Esophagus muscularis mucosa (tissue), 4 donors: ENCODE measurements around the gene NOD1. TPM values are rescaled to one million over a fixed set of nuclear protein-coding genes. Genes with fewer than 3 reads are reported as not detected.

Source experiments
- DNase-seq: peaks from one replicate; pipeline ENCODE4 v3.0.0-alpha.2; 2017; ENCODE audit errors: extremely low spot score
- H3K27ac ChIP-seq, 4 donors: fragments of 200-600 bp; sonication (generic); replicated peaks in 1 of 4; 1 replicate in 3 of 4; 2 replicates in 1 of 4; pipeline ENCODE4 v1.5.1; 2016 to 2019; ENCODE audit warnings: mild to moderate bottlenecking in 1 of 4
- H3K27me3 ChIP-seq, 4 donors: fragments of 200-600 bp; sonication (generic); one replicate each; pipeline versions ENCODE4 v1.5.1 to v1.6.0; 2016 to 2019
- H3K36me3 ChIP-seq, 4 donors: fragments of 200-600 bp; sonication (generic); one replicate each; pipeline ENCODE4 v1.5.1; 2016 to 2019
- H3K4me1 ChIP-seq, 4 donors: fragments of 200-600 bp; sonication (generic); one replicate each; pipeline ENCODE4 v1.5.1; 2016 to 2019
- H3K4me3 ChIP-seq, 4 donors: fragments of 200-600 bp; sonication (generic); 1 replicate in 2 of 4; 2 replicates in 2 of 4; pipeline ENCODE4 v1.5.1; 2016 to 2019; ENCODE audit warnings: mild to moderate bottlenecking in 4 of 4, moderate library complexity in 1 of 4
- H3K9me3 ChIP-seq, 4 donors: fragments of 200-600 bp; sonication (generic); 1 replicate in 3 of 4; 2 replicates in 1 of 4; pipeline ENCODE4 v1.5.1; 2016 to 2019
- CTCF ChIP-seq, 3 experiments: fragments of 200-600 bp in 2 of 3; fragments of 450-650 bp in 1 of 3; sonication (generic) in 2 of 3; IDR thresholded peaks; one replicate each; pipeline ENCODE4 v1.5.1; 2017 to 2019; ENCODE audit warnings: antibody characterized with exemption in 3 of 3, mild to moderate bottlenecking in 2 of 3, moderate library complexity in 1 of 3
- EP300 ChIP-seq: sonication (generic); formaldehyde crosslinking; IDR thresholded peaks from one replicate; pipeline ENCODE4 v1.6.1; 2017; ENCODE audit warnings: antibody characterized with exemption
- POLR2A ChIP-seq: fragments of 450-650 bp; IDR thresholded peaks from one replicate; pipeline ENCODE4 v1.6.1; 2017; ENCODE audit warnings: antibody characterized with exemption, moderate library complexity, mild to moderate bottlenecking, low read depth
- POLR2AphosphoS5 ChIP-seq, 2 donors: sonication (generic); formaldehyde crosslinking; IDR thresholded peaks; one replicate each; pipeline ENCODE4 v1.6.1; 2017; ENCODE audit warnings: antibody characterized with exemption in 2 of 2
- WGBS: methylation state at CpG from one replicate; pipeline ENCODE4 v1.1.5; 2018; 5-methylcytosine and 5-hydroxymethylcytosine counted together
- intact Hi-C: fragments of 100-400 bp; cut with DNase I; formaldehyde crosslinking; loops from one replicate; pipeline ENCODE4 v1.15.1; 2023
- total RNA-seq, 4 donors: library from RNA; depleted of rRNA; stranded (reverse); fragments of >200 nt; gene quantifications; one replicate each; pipeline versions ENCODE4 v1.1.0 to v1.2.1, GENCODE V29; 2016

The NOD1 gene
- total RNA-seq, 4 donors from 2014 or later = 11.6 to 22.0 (median 13.0) TPM

GRCh38 chr7:30458311-30458710 is 20.3 kb downstream of the NOD1 start:
- intact Hi-C loops = loop anchor here (2.0 kb wide), 1 partner anchor 46 kb away; the partner anchor contains the start of gene GGCT
- H3K4me3 ChIP-seq = no peak overlapping the region
- H3K4me1 ChIP-seq = peaks cover 22 to 52% (median 45%) of the 10 kb centered on the region in 4 donors
- no peaks in the 10 kb centered on the region for H3K27me3 ChIP-seq
- DNase-seq = no peak
- H3K9me3 ChIP-seq = no peaks in the 10 kb centered on the region
- peak overlapping the region in 2 of 4 donors; percentile 78 to 80 for H3K27ac ChIP-seq
- TF ChIP-seq CTCF (IDR thresholded peaks at IDR 0.05) (no peak), POLR2AphosphoS5 (IDR thresholded peaks at IDR 0.05) (no peak), EP300 (no peak), POLR2A (no peak)
- H3K36me3 ChIP-seq = peaks cover 14 to 52% (median 35%) of the 10 kb centered on the region in 4 donors
- 35% methylated on average over 1 of the region's 1 CpG for WGBS

- Histone ChIP-seq H3K27me3 (no peaks in the 10 kb centered on the region), H3K4me1 (peaks cover 13 to 42% (median 29%) of the 10 kb centered on the region in 4 donors), H3K36me3 (peaks cover 39 to 87% (median 69%) of the 10 kb centered on the region in 4 donors), H3K27ac (no peak overlapping the region), H3K4me3 (no peak overlapping the region), H3K9me3 (no peaks in the 10 kb centered on the region)
- TF ChIP-seq POLR2A (no peak), CTCF (IDR thresholded peaks at IDR 0.05) (no peak), POLR2AphosphoS5 (IDR thresholded peaks at IDR 0.05) (no peak), EP300 (no peak)
- WGBS = 62% methylated on average over 3 of the region's 3 CpGs
- intact Hi-C loops = no loop called here
- no peak for DNase-seq
Measured at GRCh38 chr7:30453921-30454320, 24.7 kb downstream of the NOD1 start.

GRCh38 chr7:30453016-30453415 is 25.6 kb downstream of the NOD1 start:
- Histone ChIP-seq H3K27me3 (no peaks in the 10 kb centered on the region), H3K4me1 (peaks cover 16 to 42% (median 29%) of the 10 kb centered on the region in 4 donors), H3K9me3 (no peaks in the 10 kb centered on the region), H3K36me3 (peaks cover 46 to 96% (median 76%) of the 10 kb centered on the region in 4 donors), H3K4me3 (no peak overlapping the region), H3K27ac (no peak overlapping the region)
- TF ChIP-seq CTCF (IDR thresholded peaks at IDR 0.05) (no peak), POLR2A (no peak)
- DNase-seq = no peak
- intact Hi-C loops = no loop called here
- 95% methylated on average over 7 of the region's 8 CpGs for WGBS

GRCh38 chr7:30452280-30452930 is 26.2 kb downstream of the NOD1 start:
- Histone ChIP-seq H3K4me3 (no peak overlapping the region), H3K9me3 (no peaks in the 10 kb centered on the region), H3K27ac (no peak overlapping the region), H3K27me3 (no peaks in the 10 kb centered on the region), H3K36me3 (peaks cover 48 to 97% (median 83%) of the 10 kb centered on the region in 4 donors), H3K4me1 (peaks cover 12 to 37% (median 24%) of the 10 kb centered on the region in 4 donors)
- 92% methylated on average over 11 of the region's 27 CpGs for WGBS
- intact Hi-C loops = no loop called here
- DNase-seq = no peak
- TF ChIP-seq POLR2A (no peak), POLR2AphosphoS5 (IDR thresholded peaks at IDR 0.05) (no peak), CTCF (IDR thresholded peaks at IDR 0.05) (no peak), EP300 (no peak)
